GM12892 (cell line): ENCODE data around the gene CORO2B.

Source experiments
- DNase-seq: peaks from one replicate; pipeline ENCODE4 v3.0.0; 2011; ENCODE audit not compliant: insufficient read length
- FAIRE-seq: peaks from 2 replicates; lab custom pipeline; 2011; peaks lifted over from hg19 to GRCh38; lab: Jason Lieb, UNC
- POLR2A ChIP-seq: IDR thresholded peaks from 2 replicates; pipeline ENCODE4 v1.6.1; 2011; ENCODE audit warnings: low read depth, low read length, control low read depth
- POLR2AphosphoS5 ChIP-seq: IDR thresholded peaks from 2 replicates; pipeline ENCODE4 v1.6.1; 2011; ENCODE audit warnings: low read depth, low read length, control low read depth
- TAF1 ChIP-seq: IDR thresholded peaks from 2 replicates; pipeline ENCODE4 v1.6.1; 2011; ENCODE audit warnings: low read depth, mild to moderate bottlenecking, control low read depth, low read length, borderline replicate concordance

CORO2B gene

DNA sequence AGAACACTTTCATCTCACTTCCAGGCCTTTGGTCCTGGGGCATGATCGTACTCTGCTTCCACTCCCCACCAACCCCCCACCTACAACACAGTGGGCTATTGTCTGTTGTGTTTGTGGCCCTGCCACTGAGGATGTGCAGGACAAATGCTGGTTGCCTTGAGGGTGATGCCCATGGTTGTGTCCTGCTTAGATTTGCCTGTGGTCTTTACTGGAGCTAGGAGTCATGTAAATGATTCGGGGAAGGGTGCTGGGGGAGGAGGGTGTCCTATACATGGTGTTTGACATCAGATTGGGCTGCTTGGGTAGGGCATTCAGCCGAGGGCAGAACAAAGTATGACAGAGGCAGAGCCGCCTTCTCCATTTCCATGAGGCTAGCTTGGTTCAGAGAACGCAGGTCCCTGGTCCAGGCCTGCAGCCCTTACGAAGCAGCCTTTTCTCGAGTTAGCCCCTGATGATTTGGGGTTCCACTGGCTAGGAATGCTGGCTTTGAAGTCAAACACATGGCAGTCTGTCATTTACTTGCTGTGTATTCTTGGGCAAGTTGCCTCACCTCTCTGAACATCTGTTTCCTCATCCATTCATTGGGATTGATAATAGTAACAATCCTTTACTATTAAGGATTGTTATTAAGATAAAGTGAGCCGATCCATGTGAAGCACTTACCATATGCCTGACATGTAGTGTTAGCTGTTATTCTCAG is 6.9 kb downstream of the CORO2B start:
- no peak for TF ChIP-seq TAF1
- TF ChIP-seq POLR2A = no peak
- no peak for TF ChIP-seq POLR2AphosphoS5
- no peak for DNase-seq
- no peak for FAIRE-seq

DNA sequence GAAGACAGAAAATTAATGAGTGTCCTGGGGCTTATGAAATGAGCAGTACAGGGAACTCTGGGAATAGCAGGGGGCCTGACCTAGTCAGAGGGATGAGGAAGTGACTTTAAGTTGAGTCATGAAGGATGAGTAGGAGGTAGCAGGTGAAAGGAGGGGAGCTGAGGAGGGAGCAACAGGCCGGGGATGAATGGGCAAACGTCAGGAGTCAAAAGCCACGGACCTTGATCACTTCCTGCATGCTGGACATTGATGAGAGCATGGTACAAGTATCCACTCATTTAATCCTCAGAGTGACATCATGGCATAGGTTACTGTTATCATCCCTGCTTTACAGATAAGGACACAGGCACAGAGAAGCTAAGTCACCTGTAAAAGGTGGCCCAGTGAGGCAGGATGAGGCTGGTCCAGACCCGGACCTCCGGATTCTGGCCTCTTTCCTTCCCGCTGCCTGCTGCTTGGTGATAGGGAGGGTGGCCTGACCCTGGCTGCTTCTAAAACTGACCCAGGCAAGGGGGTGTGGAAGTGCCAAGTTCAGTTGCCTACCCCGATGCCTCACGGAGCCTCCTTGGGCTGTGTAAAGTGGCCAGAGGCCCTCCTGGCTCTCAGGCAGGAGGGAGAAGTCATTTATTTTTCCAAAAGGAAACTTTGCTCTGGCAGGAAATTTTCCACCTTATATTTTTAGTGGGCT is 7.6 kb downstream of the CORO2B start:
- DNase-seq (no peak), FAIRE-seq (no peak)
- TF ChIP-seq POLR2A = no peak
- TF ChIP-seq TAF1 = no peak
- TF ChIP-seq POLR2AphosphoS5 = no peak

DNA sequence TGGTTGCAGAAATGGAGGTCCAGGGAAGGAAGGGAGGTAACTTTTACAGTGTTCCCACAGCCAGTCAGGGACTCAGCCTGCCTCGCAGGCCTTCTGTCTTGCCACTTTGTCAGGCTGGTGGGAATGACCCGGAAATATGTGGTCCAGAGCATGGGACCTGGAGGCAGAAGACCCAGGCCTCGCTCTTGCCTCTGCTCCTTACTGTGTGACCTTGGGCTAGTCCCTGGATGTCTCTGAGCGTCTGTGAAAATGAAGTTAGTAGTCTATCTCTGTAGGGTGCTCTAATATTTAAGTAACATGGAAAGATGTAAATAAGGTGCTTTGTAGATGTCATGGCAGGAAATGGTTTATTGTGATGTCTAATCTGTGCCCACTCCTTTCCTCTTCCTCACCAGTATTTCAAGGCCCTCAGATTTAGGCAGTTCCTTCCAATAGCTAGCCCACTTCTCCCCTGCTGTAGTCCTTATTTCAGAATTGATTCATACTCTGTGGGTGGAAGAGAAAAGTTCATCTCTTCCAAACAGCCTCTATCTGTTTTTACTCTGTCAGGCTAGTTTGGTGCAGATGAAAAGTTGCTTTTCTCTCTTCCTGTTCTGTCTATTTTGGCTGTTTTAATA is 9.1 kb downstream of the CORO2B start:
- TF ChIP-seq POLR2AphosphoS5 (no peak), POLR2A (no peak), TAF1 (no peak)
- FAIRE-seq = no peak
- DNase-seq = no peak

DNA sequence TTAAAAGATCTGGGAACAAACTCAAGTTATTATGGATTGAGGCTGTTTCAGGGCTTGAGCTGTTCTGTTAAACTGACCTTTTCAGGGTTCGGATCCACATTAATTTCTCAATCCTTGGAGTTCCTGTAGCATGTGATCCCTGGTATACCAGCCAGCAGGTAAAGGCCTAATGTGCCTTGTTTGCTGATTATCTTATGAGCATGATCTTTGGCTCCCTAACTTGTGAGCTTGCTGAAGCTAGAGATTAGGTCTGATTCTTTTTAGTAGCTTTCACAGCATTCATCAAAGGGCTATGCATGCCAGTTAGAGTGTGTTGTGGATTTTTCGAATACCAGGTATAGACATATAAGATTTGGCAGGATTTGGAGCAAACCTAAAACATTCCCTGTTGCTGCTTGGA is 10.3 kb downstream of the CORO2B start:
- no peak for TF ChIP-seq POLR2AphosphoS5
- TF ChIP-seq POLR2A = no peak
- TF ChIP-seq TAF1 = no peak
- no peak for DNase-seq
- FAIRE-seq = no peak

DNA sequence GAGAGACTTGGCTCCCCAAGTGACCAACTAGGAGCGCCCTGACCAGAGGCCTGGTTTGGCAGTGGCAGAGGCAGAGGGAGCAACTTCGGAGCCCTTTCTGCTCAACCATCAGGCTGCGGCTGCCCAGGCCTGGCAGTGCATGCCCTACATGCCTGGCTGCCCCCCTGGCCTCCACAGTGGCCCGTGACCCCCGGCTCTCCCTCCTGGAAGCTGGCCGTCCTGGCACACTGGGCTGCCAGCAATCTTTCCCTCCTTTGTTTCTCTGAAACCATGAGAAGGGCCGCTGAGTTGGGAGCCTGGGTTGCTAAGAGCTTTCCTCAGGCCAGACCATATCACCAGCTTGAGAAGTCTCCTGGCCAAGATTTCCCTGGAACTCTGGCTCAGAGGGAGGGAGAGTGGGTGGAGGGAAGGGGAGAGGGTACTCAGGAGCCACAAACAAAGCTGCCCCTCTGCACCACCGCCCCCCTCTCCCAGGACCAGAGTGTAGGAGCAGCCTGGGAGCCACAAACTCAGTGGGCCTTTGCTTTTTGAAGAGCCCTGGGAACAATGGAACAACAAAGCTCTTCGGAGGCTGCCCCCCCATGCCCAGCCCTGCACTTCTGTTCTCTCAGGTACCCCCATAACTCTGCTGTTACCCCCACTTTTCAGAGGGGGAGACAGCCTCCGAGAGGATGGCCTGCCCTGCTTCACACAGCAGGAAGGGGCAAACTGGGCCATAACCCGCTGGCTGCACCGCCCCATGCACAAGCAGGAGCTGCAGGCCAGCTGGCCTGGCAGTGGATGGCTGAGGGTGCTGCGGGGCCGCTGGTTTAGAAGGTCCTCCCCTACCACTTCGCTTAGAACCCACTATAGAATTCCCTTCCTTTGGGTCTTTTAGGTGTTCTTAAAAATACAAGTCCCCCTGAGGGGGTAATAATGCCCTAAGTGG is 11.3 kb downstream of the CORO2B start:
- no peak for DNase-seq
- no peak for TF ChIP-seq TAF1
- no peak for TF ChIP-seq POLR2A
- TF ChIP-seq POLR2AphosphoS5 = no peak
- no peak for FAIRE-seq

DNA sequence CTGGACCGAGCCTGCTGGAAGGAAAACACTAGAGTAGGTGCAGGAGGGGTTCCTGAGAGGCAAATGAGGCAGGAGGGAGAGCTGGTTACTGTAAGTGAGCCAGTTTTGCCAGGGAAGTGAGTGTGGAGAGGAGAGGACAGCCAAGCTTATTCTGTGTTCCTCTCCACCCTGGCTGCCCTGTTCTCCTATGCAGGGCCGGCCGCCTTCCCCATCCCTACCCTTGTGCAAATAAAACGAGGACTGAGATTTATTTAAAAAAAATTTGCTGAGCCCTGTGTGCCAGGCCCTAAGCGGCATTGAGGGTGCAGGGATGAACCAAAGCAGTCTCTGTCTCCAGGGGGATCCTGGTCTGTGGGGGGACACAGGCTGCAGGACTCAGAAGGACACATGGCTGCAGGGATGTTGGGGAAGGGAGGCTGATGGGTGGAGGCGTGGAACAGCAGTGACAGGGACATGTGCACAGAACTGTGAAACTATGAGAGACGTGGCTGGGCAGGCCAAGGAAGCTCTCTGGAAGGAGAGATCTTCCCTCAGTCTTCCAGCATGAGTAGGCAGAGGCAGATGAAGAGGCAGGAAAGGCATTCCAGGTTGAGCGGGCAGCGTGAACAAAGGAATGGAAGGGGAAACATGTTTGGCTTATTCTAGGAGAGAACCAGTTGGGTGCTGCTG is 12.1 kb downstream of the CORO2B start:
- no peak for FAIRE-seq
- no peak for DNase-seq
- TF ChIP-seq TAF1 (no peak), POLR2AphosphoS5 (no peak), POLR2A (no peak)

DNA sequence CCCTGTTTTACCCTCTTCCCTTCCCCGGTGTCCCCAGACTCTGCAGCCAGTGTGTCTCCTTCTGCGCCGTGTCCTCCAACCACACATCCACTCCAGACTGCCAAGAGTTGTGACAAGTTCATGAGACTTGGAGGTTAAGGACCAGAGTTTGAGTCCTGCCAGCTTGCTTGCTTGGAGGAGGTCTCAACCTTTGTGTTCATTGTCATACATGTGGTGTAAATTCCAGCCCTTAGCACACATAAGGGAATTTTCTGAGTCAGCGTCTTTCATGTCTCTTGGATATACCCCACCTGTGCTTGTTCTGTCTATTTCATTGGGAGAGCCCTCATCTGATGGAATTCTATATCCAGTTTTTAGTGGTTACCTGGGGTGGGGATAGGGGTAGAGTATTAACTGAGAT is 13.3 kb downstream of the CORO2B start:
- FAIRE-seq = no peak
- no peak for DNase-seq
- TF ChIP-seq POLR2AphosphoS5 = no peak
- no peak for TF ChIP-seq POLR2A
- no peak for TF ChIP-seq TAF1

DNA sequence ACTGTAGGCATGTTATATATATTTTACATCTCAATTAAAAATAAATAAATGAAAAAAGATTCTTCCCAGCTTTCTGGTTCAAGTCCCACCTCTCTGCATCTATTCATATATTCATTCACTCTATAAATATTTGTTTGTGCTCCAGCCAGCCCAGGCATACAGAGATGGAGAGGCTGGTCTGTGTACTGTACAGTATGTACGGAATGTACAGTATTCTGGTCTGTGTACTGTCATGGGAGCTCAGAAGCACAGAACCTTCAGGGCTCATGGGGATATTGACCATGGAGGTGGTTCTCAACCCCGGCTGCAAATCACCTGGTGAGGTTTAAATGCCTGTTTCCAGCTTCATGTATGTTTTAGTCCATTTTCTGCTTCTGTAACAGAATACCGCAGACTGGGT is 13.8 kb downstream of the CORO2B start:
- no peak for FAIRE-seq
- no peak for DNase-seq
- no peak for TF ChIP-seq POLR2A
- no peak for TF ChIP-seq POLR2AphosphoS5
- TF ChIP-seq TAF1 = no peak

DNA sequence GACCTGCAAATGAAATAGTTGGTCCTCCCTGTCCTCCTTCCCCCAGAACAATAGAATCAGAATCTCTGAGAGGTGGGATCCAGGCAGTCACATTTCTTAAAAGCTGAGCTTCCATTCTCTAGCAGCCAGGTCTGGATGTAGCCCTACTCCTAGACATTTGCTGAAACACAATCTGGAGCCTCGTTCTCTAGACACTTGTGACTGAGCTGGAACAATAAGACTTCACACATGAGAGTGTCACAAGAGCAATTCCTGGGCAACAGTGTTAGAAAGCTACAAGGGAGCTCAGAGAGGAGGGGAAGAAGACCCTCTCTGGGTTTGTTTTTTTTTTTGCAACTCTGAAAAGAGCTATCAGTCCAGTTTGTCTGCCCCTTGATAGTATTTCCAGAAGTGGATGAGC is 14.5 kb downstream of the CORO2B start:
- FAIRE-seq (no peak), DNase-seq (no peak)
- TF ChIP-seq TAF1 (no peak), POLR2A (no peak), POLR2AphosphoS5 (no peak)

DNA sequence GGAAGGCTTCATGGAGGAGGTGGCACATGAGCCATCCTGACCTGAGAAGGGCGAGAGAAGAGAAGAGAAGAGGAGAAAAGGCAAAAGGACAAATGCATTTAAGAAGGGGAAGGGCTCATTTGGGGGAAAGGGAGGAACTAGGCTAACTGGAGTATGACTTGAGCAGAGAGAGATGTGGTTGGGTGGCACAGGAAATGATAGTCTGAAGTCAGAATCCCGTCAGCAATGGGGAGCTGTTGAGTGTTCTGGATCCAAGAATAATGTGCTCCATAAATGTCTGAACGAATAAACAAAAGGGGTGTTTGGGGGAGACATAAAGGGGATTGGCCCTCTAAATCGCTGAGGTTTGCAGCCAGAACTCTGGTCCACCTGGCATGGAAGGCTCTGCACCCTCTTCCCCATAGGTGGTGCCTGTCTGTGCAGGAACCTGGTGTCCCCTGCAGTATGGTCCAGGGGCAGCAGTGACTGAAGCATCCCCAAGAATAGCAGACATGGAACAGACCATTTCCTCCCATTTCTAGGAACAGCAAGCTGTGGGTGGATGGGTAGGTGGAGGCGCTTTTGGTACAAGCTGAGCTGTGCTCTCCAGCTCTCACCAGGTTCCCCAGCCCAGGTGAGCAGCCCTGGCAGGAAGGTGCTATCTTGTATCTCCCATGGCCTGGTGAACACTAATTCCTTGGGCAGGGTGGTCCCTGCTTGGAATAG is 15.2 kb downstream of the CORO2B start:
- DNase-seq (no peak), FAIRE-seq (no peak)
- TF ChIP-seq TAF1 = no peak
- no peak for TF ChIP-seq POLR2AphosphoS5
